Measurements from ENCODE around the gene NHLRC1. TPM values are rescaled to one million over a fixed set of nuclear protein-coding genes. Genes with fewer than 3 reads are reported as not detected.

Gene NHLRC1
- total RNA-seq, 1 donor from 2014 or later, result 0.40 TPM

DNA sequence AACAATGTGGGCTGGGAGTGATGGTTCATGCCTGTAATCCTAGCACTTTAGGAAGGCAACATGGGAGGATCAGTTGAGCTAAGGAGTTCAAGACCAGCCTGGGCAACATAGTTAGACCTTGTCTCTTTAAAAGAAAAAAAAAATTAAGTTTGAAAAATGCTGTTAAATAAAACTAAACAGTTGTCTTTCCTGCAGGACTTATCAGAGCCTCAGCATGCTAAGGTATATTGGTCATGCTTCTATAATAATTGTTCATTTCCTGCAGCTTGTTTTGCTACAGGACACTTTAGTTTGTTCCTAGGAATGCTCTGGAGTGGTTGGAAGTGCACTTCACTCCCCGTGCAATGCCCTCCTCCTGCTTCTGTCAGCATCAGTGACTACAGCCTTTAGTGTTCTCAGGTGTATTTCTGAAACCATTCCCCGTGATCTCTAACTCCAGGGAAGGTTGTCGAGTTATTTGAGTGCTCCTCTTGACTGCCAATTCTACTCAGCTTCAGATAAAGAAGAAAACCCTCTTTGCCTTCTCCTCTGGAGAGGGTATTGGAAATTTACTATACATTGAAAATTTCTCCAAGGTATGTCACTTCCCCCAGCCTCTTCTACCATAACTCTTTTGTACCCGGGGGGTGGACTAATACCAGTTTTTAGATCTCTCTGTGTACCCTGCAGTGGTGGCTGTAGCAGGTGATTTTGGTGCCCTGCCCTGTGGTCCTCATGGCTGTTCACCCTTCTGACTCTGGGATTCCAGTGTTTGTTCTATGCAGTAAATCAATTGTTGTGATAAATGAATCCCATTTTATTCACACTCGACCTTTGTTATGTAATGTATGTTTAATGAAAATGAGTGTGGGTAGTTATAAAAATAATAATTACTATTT, 33.8 kb downstream of the NHLRC1 start:
- no peak overlapping the region for H3K4me3 ChIP-seq (ENCODE audit: low read depth, low read length)
- DNase-seq (ENCODE audit: low read depth), result no peak
- TF ChIP-seq, protein P1, sequence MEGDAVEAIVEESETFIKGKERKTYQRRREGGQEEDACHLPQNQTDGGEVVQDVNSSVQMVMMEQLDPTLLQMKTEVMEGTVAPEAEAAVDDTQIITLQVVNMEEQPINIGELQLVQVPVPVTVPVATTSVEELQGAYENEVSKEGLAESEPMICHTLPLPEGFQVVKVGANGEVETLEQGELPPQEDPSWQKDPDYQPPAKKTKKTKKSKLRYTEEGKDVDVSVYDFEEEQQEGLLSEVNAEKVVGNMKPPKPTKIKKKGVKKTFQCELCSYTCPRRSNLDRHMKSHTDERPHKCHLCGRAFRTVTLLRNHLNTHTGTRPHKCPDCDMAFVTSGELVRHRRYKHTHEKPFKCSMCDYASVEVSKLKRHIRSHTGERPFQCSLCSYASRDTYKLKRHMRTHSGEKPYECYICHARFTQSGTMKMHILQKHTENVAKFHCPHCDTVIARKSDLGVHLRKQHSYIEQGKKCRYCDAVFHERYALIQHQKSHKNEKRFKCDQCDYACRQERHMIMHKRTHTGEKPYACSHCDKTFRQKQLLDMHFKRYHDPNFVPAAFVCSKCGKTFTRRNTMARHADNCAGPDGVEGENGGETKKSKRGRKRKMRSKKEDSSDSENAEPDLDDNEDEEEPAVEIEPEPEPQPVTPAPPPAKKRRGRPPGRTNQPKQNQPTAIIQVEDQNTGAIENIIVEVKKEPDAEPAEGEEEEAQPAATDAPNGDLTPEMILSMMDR (conservative IDR thresholded peaks at IDR 0.05; ENCODE audit: low read depth, low read length), result no peak

DNA sequence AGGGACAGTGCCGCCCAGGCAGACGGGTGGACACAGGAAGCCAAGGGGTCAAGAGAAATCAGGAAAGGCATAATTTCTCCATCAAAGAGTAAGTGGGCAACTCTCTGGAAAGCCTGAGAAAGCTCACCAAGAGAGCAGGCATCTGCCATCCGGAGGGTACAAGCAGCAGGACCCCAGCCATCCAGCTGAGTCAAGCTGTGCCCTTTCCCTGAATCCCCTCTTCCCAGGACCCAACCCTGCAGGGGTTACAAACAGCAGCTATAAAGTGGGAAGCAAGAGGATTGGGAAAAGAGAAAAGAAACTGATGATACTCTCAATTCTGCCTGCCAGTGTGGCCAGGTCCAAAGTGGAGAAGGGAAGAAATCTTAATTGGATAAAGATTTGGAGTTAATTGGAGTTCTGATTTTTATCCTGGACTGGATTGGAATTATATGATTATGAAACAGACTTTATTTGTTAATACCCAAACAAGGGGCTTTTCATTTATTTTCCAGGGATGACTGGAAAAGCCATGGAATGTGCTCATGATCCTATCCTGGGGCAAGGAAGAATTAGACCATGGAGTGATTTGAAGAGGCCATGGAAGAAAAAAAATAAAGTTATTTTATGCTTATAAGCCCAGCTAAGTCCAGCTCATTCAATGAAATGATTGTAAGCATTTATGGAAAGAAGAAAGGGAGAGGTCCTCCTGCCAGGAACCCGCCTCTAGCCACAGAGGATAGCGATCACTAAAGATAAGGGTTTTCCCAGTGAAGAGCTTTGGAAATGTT, 34.9 kb downstream of the NHLRC1 start:
- no peak for DNase-seq (ENCODE audit: low read depth)
- H3K4me3 ChIP-seq (ENCODE audit: low read depth, low read length), result no peak overlapping the region
- TF ChIP-seq, protein P1 (conservative IDR thresholded peaks at IDR 0.05; ENCODE audit: low read depth, low read length), result no peak

DNA sequence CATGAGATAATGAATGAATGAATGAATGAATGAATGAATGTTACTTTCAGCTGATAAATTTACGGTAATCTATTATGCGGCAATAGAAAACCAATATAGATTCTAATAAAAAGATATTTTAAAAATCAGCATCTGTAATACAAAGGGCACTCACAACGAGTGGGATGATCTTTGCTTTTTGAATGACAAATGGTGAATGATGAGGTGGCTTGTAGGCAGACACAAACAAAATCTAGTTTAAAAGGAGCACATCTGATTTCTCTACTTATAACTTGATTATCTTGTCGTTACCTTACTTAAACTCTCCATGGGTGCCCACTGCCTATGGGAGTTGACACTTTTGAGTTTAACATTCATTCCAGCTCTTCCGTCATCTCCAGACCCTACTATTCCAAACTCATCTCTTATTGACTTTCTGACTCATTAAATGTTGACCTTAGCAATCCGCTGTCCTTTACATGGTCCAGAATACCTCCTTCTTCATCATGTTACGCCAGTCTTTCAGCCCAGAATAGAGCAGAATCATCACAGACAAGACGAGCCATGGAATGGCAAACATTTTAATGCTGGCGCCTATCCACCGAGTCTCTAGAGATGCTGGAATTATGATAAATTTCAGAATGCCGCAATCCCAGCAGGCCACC, 41.3 kb downstream of the NHLRC1 start:
- H3K4me3 ChIP-seq (ENCODE audit: low read depth, low read length), result no peak overlapping the region
- TF ChIP-seq, protein P1 (conservative IDR thresholded peaks at IDR 0.05; ENCODE audit: low read depth, low read length), result no peak
- no peak for DNase-seq (ENCODE audit: low read depth)

DNA sequence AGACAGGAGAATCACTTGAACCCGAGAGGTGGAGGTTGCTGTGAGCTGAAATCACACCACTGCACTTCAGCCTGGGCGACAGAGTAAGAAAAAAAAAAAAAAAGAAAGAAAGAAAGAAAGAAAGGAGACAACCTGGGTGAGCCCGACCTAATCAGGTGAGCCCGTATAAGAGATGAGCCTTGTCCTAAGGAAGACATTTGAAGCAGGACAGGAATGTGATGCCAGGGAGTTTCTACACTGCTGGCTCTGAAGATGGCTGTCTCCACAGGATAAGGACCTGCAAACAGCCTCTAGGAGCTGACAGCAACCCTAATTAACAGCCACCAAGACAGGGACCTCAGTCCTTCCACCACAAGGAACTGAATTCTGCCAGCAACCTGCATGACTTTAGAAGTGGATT, 41.9 kb downstream of the NHLRC1 start:
- no peak overlapping the region for H3K4me3 ChIP-seq (ENCODE audit: low read depth, low read length)
- no peak for DNase-seq (ENCODE audit: low read depth)
- TF ChIP-seq, protein P1 (conservative IDR thresholded peaks at IDR 0.05; ENCODE audit: low read depth, low read length), result no peak

DNA sequence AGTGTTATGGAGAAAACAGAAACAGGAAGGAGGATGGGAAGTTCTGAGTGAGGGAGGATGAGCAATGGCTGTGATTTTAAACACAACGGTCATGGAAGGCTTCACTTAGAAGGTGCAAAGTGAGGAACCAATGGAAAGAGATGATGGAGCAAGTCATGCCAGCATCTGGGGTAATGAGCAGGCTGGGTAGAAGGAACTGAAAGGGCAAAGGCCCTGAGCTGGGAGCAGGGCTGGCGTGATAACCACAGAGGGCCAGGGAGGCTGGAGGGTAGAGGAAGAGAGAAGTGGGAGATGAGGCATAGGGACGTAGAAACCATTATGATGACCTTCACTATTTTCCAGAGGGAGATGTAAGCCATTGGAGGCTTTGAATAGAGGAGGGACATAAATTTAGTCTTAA, 43.6 kb downstream of the NHLRC1 start:
- DNase-seq (ENCODE audit: low read depth), result no peak
- H3K4me3 ChIP-seq (ENCODE audit: low read depth, low read length), result no peak overlapping the region
- TF ChIP-seq, protein P1 (conservative IDR thresholded peaks at IDR 0.05; ENCODE audit: low read depth, low read length), result no peak

DNA sequence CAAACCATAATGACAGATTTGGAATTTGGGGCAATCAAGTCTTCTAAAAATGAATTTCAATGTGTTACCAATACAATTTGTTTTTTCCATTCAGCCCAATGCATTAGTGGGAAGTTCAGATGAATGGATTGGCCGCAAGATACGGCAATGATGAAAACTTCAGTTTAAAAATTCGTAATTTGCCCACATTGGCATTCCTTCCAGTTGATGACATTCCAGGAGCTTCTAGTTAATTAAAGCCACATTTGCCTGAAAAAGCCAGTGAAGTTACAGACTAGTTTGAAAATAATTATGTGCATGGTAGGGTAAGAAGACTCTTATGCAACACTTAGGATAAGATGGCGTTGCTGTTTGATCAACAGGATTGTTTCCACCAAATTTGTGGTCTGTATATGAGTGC, 46.2 kb downstream of the NHLRC1 start:
- TF ChIP-seq, protein P1 (conservative IDR thresholded peaks at IDR 0.05; ENCODE audit: low read depth, low read length), result no peak
- H3K4me3 ChIP-seq (ENCODE audit: low read depth, low read length), result no peak overlapping the region
- no peak for DNase-seq (ENCODE audit: low read depth)

All from epithelial cell of proximal tubule (primary cell).